ENCODE measurements around the gene ELN.

The ELN gene

DNA sequence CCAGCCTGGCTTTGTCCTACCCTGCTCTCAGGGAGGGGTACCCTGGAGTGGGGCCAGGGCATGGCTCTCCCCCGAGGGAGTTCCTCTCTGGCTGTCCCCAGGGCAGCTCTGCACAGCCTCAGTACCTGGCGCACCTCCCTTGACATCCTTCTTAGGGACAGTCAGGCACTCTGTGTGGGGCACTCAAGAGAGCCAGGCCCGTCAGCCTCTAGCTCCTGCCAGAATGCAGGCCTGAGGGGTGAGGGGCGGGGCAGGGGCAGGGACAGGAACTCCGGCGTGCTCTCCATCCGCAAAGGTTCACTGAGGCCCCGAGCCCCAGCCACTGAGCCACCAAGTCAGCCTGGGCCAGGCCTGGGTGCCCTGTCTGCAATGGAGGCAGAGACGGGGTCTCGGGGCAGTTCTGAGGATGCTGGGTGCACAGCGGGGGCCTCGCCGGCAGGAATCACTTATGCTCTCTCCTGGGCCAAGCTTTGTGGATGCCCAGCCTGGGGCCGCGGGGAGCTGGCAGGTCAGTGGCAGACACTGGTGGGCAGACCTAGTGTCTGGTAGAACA is 65.8 kb downstream of the ELN start:
- DNase-seq (ENCODE audit: low spot score) = no peak

DNA sequence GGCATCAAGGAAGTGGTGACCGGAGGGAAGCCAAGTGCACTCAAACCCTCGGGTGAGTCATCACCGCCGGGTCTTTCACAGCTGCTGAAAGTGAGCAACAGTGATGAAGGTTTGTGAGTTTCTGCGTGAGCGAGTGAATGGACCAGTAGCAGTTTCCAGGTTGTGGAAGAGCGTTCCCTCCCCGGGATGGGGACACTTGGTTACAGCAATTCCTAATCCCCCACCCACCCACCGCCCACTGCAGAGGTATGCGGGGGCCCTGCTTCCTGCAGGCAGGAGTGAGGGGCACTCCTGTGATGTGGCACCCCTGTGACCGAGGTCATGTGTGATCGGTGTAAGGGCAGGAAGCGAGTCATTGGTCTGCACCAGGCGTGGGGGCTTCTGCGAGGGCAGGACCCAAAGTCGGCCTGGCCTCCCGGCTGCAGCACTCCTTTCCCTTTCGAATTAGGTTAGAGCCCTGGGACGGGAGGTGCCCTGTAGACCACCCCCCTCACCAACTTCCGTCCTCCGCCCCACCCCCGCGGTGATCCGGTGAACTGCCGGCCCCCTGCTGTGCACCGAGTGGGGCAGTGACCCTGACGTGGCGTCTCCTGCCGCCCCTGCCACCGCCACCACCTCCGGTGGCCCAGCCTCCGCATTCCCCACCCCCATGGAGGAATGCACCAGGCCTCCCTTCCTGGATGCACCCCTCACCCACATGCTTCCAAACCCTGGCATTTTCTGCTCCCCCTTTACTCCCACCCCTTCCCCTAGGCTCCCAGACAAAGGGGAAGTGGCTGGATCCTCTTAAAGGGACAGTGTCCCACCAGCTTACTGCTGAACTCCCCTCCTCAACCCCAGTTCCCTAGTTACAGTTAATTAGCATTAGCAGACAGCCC is 66.5 kb downstream of the ELN start:
- DNase-seq (ENCODE audit: low spot score) = peak; percentile 93

DNA sequence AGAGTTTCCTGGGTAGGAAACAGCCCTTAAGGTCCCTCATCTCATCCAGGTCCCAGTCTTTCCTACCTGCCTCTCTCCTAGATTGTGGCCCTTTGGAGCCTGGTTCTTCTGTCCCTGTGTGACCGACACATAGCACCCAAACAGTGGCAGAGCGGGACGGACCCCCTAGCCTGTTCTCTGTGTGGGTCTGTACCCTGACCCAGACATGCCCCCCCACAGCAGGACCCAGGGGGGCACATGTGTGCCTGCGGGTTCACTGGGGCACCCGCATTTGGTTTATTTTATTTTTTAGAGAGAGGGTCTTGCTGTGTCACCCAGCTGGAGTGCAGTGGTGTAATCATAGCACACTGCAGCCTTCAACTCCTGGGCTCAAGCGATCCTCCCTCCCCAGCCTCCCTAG is 67.2 kb downstream of the ELN start:
- DNase-seq (ENCODE audit: low spot score) = no peak

DNA sequence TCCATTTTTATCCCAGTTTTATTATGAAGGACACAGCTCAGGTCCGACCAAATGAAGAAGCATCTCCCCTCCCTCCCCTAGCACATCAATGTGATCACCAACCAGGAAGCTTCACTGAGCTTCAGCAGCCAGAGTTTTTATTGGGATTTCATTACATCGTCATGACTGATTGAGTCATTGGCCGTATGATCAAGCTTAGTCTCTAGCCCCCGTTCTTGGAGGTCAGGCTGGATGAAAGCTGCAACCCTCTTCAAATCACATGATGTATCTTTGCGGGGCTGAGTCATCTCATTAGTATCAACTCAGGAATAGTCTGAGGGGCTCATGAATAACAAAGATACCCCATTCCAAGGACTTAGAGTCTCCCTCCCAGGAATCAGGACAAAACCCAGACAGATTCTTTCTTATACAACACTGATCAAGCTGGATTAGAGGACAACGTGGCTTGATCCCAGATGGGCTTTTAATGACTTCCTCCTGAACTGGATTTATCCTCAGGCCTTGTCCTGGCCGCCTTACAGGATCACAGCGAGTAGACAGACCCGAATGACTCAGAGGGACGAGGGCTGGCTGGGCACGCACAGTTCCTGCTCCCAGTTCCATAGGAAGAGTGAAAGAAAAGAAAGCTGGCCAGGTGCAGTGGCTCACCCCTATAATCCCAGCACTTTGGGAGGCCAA is 70.1 kb downstream of the ELN start:
- DNase-seq (ENCODE audit: low spot score) = peak; percentile 95

DNA sequence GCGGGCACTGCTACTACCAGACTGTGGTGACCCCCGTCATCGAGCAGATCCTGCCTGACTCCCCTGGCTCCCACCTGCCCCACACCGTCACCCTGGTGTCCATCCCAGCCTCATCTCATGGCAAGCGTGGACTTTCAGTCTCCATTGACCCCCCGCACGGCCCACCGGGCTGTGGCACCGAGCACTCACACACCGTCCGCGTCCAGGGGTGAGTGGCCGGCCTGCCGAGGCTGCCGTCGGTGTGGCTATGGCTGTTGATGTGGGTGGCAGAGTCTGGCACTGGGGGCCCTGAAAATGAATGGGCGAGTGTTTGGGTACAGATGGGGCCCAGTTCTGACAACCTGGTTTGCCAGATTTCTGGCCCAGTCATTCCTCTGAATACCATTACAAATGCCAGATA is 71.1 kb downstream of the ELN start:
- DNase-seq (ENCODE audit: low spot score) = no peak

DNA sequence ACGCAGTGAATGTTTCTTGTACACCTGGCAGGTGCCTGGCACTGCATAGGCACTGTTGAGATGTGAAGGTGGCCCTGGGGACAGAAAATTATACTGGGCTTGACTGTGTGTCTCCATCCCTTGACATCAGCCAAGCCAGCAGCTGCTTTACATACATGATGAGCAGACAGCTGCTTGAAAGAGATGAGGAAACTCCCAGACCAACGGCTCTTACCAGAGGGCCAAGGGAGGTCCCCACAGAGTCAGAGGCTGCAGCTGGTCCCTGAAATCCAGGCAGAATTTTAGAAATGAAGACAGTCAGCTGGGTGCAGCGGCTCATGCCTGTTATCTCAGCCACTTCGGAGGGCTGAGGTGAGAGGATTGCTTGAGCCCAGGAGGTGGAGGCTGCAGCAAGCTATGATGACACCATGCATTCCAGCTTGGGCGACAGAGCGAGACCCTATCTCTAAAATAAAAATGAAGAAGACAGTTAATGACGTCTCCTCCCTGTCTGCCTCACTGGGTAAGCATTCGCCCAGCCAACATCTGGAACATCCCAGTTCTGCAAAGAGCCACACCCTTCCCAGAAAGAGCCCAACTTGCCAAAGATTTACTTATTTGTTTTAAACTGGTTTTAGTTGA is 73.2 kb downstream of the ELN start:
- peak; percentile 82 for DNase-seq (ENCODE audit: low spot score)

DNA sequence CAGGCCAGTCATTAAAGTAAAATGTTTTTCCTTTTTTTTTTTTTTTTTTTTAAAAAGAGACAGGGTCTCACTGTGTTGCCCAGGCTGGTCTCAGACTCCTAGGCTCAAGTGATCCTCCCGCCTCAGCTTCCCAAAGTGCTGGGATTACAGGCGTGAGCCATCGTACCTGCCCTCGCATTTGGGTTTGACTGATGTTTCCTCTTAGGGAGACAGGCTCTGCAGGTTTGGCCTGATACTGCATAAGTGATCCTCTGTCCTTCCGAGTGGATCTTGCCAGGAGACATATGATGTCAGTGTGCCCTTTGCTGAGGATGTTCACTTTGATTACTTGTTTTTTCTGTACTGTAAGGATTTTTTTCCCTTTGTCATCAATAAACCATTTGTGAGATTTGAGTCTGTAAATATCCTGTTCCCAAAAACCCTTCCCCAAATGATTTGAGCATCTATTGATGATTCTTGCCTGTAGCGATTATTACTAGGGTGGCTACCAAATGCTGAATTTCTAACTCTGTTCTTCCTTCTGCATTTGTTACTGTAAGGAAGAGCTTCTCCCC is 75.3 kb downstream of the ELN start:
- no peak for DNase-seq (ENCODE audit: low spot score)

DNA sequence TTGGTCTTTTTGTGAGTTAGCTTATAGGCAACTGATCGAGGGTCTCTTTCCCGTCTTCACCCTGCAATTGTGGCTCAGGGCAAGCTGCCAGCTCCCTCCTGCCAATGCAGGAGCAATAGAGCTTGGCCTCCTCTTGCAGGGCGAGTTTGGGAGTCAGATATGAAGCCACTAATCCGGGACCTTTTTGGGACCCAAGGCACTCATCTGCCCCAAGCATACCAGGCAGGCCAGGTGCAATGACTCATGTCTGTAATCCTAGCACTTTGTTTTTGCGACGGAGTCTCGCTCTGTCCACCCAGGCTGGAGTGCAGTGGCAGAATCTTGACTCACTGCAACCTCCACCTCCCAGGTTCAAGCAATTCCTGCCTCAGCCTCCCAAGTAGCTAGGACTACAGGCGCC is 76.7 kb downstream of the ELN start:
- DNase-seq (ENCODE audit: low spot score) = no peak

DNA sequence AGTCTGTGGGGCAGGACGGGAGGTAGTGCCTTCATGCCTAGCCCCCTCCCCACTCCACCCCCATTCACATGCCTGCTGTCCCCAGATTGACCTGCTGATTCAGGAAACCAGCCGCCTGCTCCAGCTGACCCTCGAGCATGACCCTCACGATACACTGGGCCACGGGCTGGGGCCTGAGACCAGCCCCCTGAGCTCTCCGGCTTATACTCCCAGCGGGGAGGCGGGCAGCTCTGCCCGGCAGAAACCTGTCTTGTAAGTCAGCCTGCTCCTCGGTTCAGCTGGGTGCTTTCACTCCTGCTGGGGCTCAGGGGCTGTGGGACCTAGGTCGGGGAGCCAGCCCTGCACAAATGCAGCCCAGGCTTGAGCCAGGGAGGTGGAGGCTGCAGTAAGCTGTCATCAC is 78.0 kb downstream of the ELN start:
- DNase-seq (ENCODE audit: low spot score) = no peak

DNA sequence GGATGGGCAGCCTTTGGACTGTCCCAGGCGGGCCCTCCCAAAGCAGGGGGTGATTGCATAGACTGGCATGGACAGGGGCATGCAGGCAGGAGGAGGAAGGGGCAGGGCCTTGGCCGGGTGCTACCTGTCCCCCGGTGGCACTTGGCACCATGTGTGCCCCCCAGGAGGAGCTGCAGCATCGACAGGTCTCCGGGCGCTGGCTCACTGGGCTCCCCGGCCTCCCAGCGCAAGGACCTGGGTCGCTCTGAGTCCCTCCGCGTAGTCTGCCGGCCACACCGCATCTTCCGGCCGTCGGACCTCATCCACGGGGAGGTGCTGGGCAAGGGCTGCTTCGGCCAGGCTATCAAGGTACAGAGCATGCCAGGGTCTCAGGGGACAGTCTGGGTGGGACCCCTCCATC is 78.9 kb downstream of the ELN start:
- no peak for DNase-seq (ENCODE audit: low spot score)

DNA sequence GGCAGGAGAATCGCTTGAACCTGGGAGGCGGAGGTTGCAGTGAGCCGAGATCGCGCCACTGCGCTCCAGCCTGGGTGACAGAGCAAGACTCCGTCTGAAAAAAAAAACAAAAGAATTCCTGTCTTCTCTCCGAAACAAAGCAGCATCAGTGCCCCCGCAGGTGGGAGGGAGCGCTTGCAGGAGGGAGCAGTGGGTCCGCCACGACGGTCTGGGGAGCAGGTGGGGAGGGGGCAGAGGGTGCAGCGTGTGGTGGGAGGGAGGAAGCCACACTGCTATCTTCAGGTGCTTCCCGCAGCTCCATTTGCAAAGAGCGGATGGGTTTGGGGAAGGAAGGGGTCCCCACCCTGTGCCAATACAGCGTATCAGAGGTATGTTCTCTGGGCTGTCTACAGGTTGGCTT is 87.4 kb downstream of the ELN start:
- no peak for DNase-seq (ENCODE audit: low spot score)

DNA sequence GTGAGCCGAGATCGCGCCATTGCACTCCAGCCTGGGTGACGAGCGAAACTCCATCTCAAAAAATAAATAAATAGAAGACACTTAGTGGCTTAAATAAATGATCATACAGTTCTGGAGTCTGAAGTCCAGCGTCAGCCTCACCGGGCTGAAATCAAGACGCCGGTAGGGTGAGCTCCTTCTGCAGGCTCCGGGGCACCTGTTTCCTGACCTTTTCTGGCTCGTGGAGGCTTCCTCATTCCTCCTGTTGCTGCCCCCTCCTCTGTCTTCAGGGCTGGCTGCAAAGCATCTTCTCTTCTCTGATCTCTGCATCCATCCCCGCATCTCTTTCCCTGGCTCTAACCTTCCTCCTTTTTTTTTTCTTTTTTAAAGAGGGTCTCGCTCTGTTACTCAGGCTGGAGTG is 88.4 kb downstream of the ELN start:
- no peak for DNase-seq (ENCODE audit: low spot score)

Data from AG20443 (cell line).